ENCODE measurements around the gene RPS6KB2. TPM values are rescaled to one million over a fixed set of nuclear protein-coding genes. Genes with fewer than 3 reads are reported as not detected.
"Not testable (repeated sequence)": the region's sequence is repeated elsewhere in the genome, so short reads cannot be mapped to it uniquely, and the experiment has no call there.

Gene RPS6KB2
- total RNA-seq, 2 donors from 2014 or later: 64.3 to 68.8 TPM

- ATAC-seq (no peak), DNase-seq (ENCODE audit: low spot score in 2 of 2) (peak in 1 of 2 donors; percentile 36)
- Mint-ChIP-seq H3K9me3 (no peaks in the 10 kb centered on the region), H3K36me3 (no peaks in the 10 kb centered on the region), H3K27ac (peak overlapping the region in 1 of 2 donors; percentile 53)
Measured at GRCh38 chr11:67416416-67417335, 11.6 kb upstream of the RPS6KB2 start.

GRCh38 chr11:67417425-67417824, 10.9 kb upstream of the RPS6KB2 start:
- ATAC-seq (no peak), DNase-seq (ENCODE audit: low spot score in 2 of 2) (no peak)
- Mint-ChIP-seq H3K9me3 (no peaks in the 10 kb centered on the region), H3K27ac (no peak overlapping the region), H3K36me3 (no peaks in the 10 kb centered on the region)

- DNase-seq (ENCODE audit: low spot score in 2 of 2): peak in 1 of 2 donors; percentile 31
- Mint-ChIP-seq H3K27ac (peak overlapping the region in 1 of 2 donors; percentile 73), H3K9me3 (no peaks in the 10 kb centered on the region)
Measured at GRCh38 chr11:67418476-67419281, 9.6 kb upstream of the RPS6KB2 start.

GRCh38 chr11:67419325-67420049, 8.8 kb upstream of the RPS6KB2 start:
- ATAC-seq: no peak
- Mint-ChIP-seq H3K36me3 (no peaks in the 10 kb centered on the region), H3K27ac (peak overlapping the region; percentile 36 to 73), H3K9me3 (no peaks in the 10 kb centered on the region)
- no peak for DNase-seq (ENCODE audit: low spot score in 2 of 2)

More at GRCh38 chr11:67418476-67419281, 9.6 kb upstream of the RPS6KB2 start:
- no peak for ATAC-seq
- no peaks in the 10 kb centered on the region for H3K36me3 Mint-ChIP-seq

GRCh38 chr11:67420147-67420645, 8.1 kb upstream of the RPS6KB2 start:
- Mint-ChIP-seq H3K27ac (peak overlapping the region in 1 of 2 donors; percentile 69), H3K36me3 (no peaks in the 10 kb centered on the region), H3K9me3 (no peaks in the 10 kb centered on the region)
- no peak for DNase-seq (ENCODE audit: low spot score in 2 of 2)
- no peak for ATAC-seq

- no peaks in the 10 kb centered on the region for H3K36me3 Mint-ChIP-seq
- H3K9me3 Mint-ChIP-seq: no peaks in the 10 kb centered on the region
- DNase-seq (ENCODE audit: low spot score in 2 of 2): peak; percentile 95 to 100
- peak; percentile 93 to 94 for ATAC-seq
- H3K27ac Mint-ChIP-seq: peak overlapping the region; percentile 69 to 81
Measured at GRCh38 chr11:67420646-67421429, 7.5 kb upstream of the RPS6KB2 start.

- ATAC-seq (no peak), DNase-seq (ENCODE audit: low spot score in 2 of 2) (no peak)
- H3K9me3 Mint-ChIP-seq: no peaks in the 10 kb centered on the region
- H3K27ac Mint-ChIP-seq: peak overlapping the region; percentile 65 to 81
- H3K36me3 Mint-ChIP-seq: no peaks in the 10 kb centered on the region
Measured at GRCh38 chr11:67421430-67422031, 6.8 kb upstream of the RPS6KB2 start.

- H3K36me3 Mint-ChIP-seq: peaks cover 0 to 3% of the 10 kb centered on the region in 2 donors
- H3K9me3 Mint-ChIP-seq: no peaks in the 10 kb centered on the region
- ATAC-seq (no peak), DNase-seq (ENCODE audit: low spot score in 2 of 2) (no peak)
- no peak overlapping the region for H3K27ac Mint-ChIP-seq
Measured at GRCh38 chr11:67422891-67423290, 5.4 kb upstream of the RPS6KB2 start.

- DNase-seq (ENCODE audit: low spot score in 2 of 2) (no peak), ATAC-seq (no peak)
- Mint-ChIP-seq H3K9me3 (no peaks in the 10 kb centered on the region), H3K27ac (no peak overlapping the region), H3K36me3 (peaks cover 0 to 7% of the 10 kb centered on the region in 2 donors)
Measured at GRCh38 chr11:67423466-67423865, 4.8 kb upstream of the RPS6KB2 start.

- ATAC-seq (no peak), DNase-seq (ENCODE audit: low spot score in 2 of 2) (no peak)
- Mint-ChIP-seq H3K27ac (no peak overlapping the region), H3K36me3 (peaks cover 0 to 13% of the 10 kb centered on the region in 2 donors), H3K9me3 (no peaks in the 10 kb centered on the region)
Measured at GRCh38 chr11:67423891-67424613, 4.2 kb upstream of the RPS6KB2 start.

- not testable (repeated sequence) for DNase-seq (ENCODE audit: low spot score in 2 of 2)
- H3K27ac Mint-ChIP-seq: peak overlapping the region; percentile 89 to 92
- peak in 1 of 2 donors; percentile 13 for ATAC-seq
Measured at GRCh38 chr11:67427364-67427859, 882 bp upstream of the RPS6KB2 start.

GRCh38 chr11:67429038-67429668, 859 bp downstream of the RPS6KB2 start:
- peak overlapping the region; percentile 92 to 97 for H3K27ac Mint-ChIP-seq
- DNase-seq (ENCODE audit: low spot score in 2 of 2): no peak
- H3K36me3 Mint-ChIP-seq: peaks cover 0 to 20% of the 10 kb centered on the region in 2 donors
- no peaks in the 10 kb centered on the region for H3K9me3 Mint-ChIP-seq
- no peak for ATAC-seq

More at GRCh38 chr11:67427364-67427859, 882 bp upstream of the RPS6KB2 start:
- H3K36me3 Mint-ChIP-seq: peaks cover 0 to 20% of the 10 kb centered on the region in 2 donors
- not testable (repeated sequence) for H3K9me3 Mint-ChIP-seq

- Mint-ChIP-seq H3K36me3 (peaks cover 0 to 20% of the 10 kb centered on the region in 2 donors), H3K27ac (peak overlapping the region; percentile 29 to 75), H3K9me3 (no peaks in the 10 kb centered on the region)
- DNase-seq (ENCODE audit: low spot score in 2 of 2): no peak
- no peak for ATAC-seq
Measured at GRCh38 chr11:67429722-67430121, 1.4 kb downstream of the RPS6KB2 start.

Data from activated naive CD4-positive, alpha-beta T cell treated with anti-CD3 and anti-CD28 coated beads, Interleukin-2, amount 50 U/mL, for 72 hours (primary cell).